Measurements from ENCODE around the gene CD300LB.

DNA sequence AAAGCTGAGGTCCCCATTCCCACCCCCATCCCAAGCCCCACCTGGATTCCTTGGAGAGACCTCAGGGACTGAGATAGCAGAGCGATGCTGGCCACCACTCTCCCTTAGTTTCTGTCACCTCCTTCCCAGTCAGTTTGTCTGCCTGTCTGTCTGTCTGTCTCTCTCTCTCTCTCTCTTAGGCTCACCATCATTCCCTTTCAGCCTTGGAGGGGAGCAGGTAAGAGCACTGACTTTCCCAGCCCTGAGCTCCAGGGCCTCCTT lies 5.9 kb downstream of the CD300LB start:
- TF ChIP-seq, protein P1, sequence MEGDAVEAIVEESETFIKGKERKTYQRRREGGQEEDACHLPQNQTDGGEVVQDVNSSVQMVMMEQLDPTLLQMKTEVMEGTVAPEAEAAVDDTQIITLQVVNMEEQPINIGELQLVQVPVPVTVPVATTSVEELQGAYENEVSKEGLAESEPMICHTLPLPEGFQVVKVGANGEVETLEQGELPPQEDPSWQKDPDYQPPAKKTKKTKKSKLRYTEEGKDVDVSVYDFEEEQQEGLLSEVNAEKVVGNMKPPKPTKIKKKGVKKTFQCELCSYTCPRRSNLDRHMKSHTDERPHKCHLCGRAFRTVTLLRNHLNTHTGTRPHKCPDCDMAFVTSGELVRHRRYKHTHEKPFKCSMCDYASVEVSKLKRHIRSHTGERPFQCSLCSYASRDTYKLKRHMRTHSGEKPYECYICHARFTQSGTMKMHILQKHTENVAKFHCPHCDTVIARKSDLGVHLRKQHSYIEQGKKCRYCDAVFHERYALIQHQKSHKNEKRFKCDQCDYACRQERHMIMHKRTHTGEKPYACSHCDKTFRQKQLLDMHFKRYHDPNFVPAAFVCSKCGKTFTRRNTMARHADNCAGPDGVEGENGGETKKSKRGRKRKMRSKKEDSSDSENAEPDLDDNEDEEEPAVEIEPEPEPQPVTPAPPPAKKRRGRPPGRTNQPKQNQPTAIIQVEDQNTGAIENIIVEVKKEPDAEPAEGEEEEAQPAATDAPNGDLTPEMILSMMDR (IDR thresholded peaks at IDR 0.05) = no peak
- TF ChIP-seq POLR2A (IDR thresholded peaks at IDR 0.05) = no peak

All from body of pancreas (tissue), 4 donors.